ENCODE data around the gene ADORA2A.

The ADORA2A gene

GRCh38 chr22:24465975-24466374 lies 38.6 kb downstream of the ADORA2A start:
- no peak for TF ChIP-seq CTCF (IDR thresholded peaks at IDR 0.05; ENCODE audit: control insufficient read depth, insufficient read depth, low read depth, low read length, missing control alignments)
- no peak for DNase-seq (ENCODE audit: low read depth)
- H3K4me3 ChIP-seq (ENCODE audit: control insufficient read depth, low read depth, low read length): no peak overlapping the region

- no peak overlapping the region for H3K4me3 ChIP-seq (ENCODE audit: control insufficient read depth, low read depth, low read length)
- peak; percentile 5 for DNase-seq (ENCODE audit: low read depth)
- TF ChIP-seq CTCF (IDR thresholded peaks at IDR 0.05; ENCODE audit: control insufficient read depth, insufficient read depth, low read depth, low read length, missing control alignments): no peak
Observed at GRCh38 chr22:24466716-24467328, 39.4 kb downstream of the ADORA2A start.

- H3K4me3 ChIP-seq (ENCODE audit: control insufficient read depth, low read depth, low read length): no peak overlapping the region
- TF ChIP-seq CTCF (IDR thresholded peaks at IDR 0.05; ENCODE audit: control insufficient read depth, insufficient read depth, low read depth, low read length, missing control alignments): no peak
- DNase-seq (ENCODE audit: low read depth): no peak
Observed at GRCh38 chr22:24467340-24467739, 39.9 kb downstream of the ADORA2A start.

GRCh38 chr22:24471570-24471969 lies 44.2 kb downstream of the ADORA2A start:
- DNase-seq (ENCODE audit: low read depth): peak; percentile 16
- TF ChIP-seq CTCF (IDR thresholded peaks at IDR 0.05; ENCODE audit: control insufficient read depth, insufficient read depth, low read depth, low read length, missing control alignments): no peak

GRCh38 chr22:24473284-24473683 lies 45.9 kb downstream of the ADORA2A start:
- no peak for TF ChIP-seq CTCF (IDR thresholded peaks at IDR 0.05; ENCODE audit: control insufficient read depth, insufficient read depth, low read depth, low read length, missing control alignments)
- DNase-seq (ENCODE audit: low read depth): no peak
- H3K4me3 ChIP-seq (ENCODE audit: control insufficient read depth, low read depth, low read length): no peak overlapping the region

More at GRCh38 chr22:24471570-24471969, 44.2 kb downstream of the ADORA2A start:
- no peak overlapping the region for H3K4me3 ChIP-seq (ENCODE audit: control insufficient read depth, low read depth, low read length)

- DNase-seq (ENCODE audit: low read depth): peak; percentile 66
- no peak overlapping the region for H3K4me3 ChIP-seq (ENCODE audit: control insufficient read depth, low read depth, low read length)
- TF ChIP-seq CTCF (IDR thresholded peaks at IDR 0.05; ENCODE audit: control insufficient read depth, insufficient read depth, low read depth, low read length, missing control alignments): no peak
Observed at GRCh38 chr22:24474221-24474620, 46.8 kb downstream of the ADORA2A start.
